ENCODE results near the gene AMN.

The AMN gene

GRCh38 chr14:102930138-102930752 lies 7.8 kb downstream of the AMN start:
- no peak for DNase-seq

GRCh38 chr14:102930753-102931579 lies 8.5 kb downstream of the AMN start:
- DNase-seq, result no peak

GRCh38 chr14:102931580-102932285 lies 9.3 kb downstream of the AMN start:
- no peak for DNase-seq

GRCh38 chr14:102932484-102933248 lies 10.2 kb downstream of the AMN start:
- DNase-seq, result no peak

- no peak for DNase-seq
Measured at GRCh38 chr14:102933618-102934231, 11.3 kb downstream of the AMN start.

GRCh38 chr14:102935756-102936155 lies 13.3 kb downstream of the AMN start:
- DNase-seq, result no peak

GRCh38 chr14:102937331-102938175 lies 15.1 kb downstream of the AMN start:
- DNase-seq, result no peak

- DNase-seq, result no peak
Measured at GRCh38 chr14:102938191-102938590, 15.7 kb downstream of the AMN start.

GRCh38 chr14:102939329-102939728 lies 16.9 kb downstream of the AMN start:
- no peak for DNase-seq

- DNase-seq, result no peak
Measured at GRCh38 chr14:102939820-102940561, 17.5 kb downstream of the AMN start.

GRCh38 chr14:102940729-102941362 lies 18.4 kb downstream of the AMN start:
- no peak for DNase-seq

- DNase-seq, result no peak
Measured at GRCh38 chr14:102941419-102942011, 19.1 kb downstream of the AMN start.

GRCh38 chr14:102942069-102942468 lies 19.6 kb downstream of the AMN start:
- DNase-seq, result no peak

- no peak for DNase-seq
Measured at GRCh38 chr14:102943454-102943853, 21.0 kb downstream of the AMN start.

- no peak for DNase-seq
Measured at GRCh38 chr14:102943979-102944378, 21.5 kb downstream of the AMN start.

GRCh38 chr14:102944448-102945330 lies 22.2 kb downstream of the AMN start:
- no peak for DNase-seq

GRCh38 chr14:102945346-102946130 lies 23.1 kb downstream of the AMN start:
- DNase-seq, result no peak
